MG63 (cell line): ENCODE results near the gene PUM1. TPM values are rescaled to one million over a fixed set of nuclear protein-coding genes. Genes with fewer than 3 reads are reported as not detected.
"Not testable (repeated sequence)": the region's sequence is repeated elsewhere in the genome, so short reads cannot be mapped to it uniquely, and the experiment has no call there.

ENCODE experiments used
- DNase-seq: peaks from one replicate; pipeline ENCODE4 v3.0.0-alpha.2; 2020
- H3K27me3 ChIP-seq: fragments of 250-450 bp; sonication (Bioruptor Pico); 2 replicates; pipeline ENCODE4 v1.5.1; 2020; ENCODE audit warnings: mild to moderate bottlenecking, moderate library complexity
- H3K36me3 ChIP-seq: fragments of 250-450 bp; sonication (Bioruptor Pico); 2 replicates; pipeline ENCODE4 v1.5.1; 2020; ENCODE audit warnings: mild to moderate bottlenecking, moderate library complexity
- H3K4me3 ChIP-seq: fragments of 250-450 bp; sonication (Bioruptor Pico); 2 replicates; pipeline ENCODE4 v1.5.1; 2020; ENCODE audit warnings: mild to moderate bottlenecking, moderate library complexity
- H3K9me3 ChIP-seq: fragments of 250-450 bp; sonication (Bioruptor Pico); 2 replicates; pipeline ENCODE4 v1.5.1; 2020; ENCODE audit warnings: mild to moderate bottlenecking, moderate library complexity
- total RNA-seq: library from RNA; depleted of rRNA; stranded (reverse); fragments of >200 nt; shearing (Covaris generic); gene quantifications from 2 replicates; pipeline ENCODE4 v1.2.3, GENCODE V29; 2014; ENCODE audit warnings: low replicate concordance

Gene PUM1
- total RNA-seq, 1 experiment from 2014 or later, result 31.6 TPM

GRCh38 chr1:30965924-30966599 is 99.5 kb downstream of the PUM1 start:
- no peak overlapping the region for H3K4me3 ChIP-seq
- no peaks in the 10 kb centered on the region for H3K27me3 ChIP-seq
- H3K36me3 ChIP-seq, result peaks cover 96% of the 10 kb centered on the region
- no peak for DNase-seq
- H3K9me3 ChIP-seq, result no peaks in the 10 kb centered on the region

GRCh38 chr1:30964706-30965105 is 100.8 kb downstream of the PUM1 start:
- Histone ChIP-seq H3K27me3 (no peaks in the 10 kb centered on the region), H3K36me3 (peaks cover 85% of the 10 kb centered on the region), H3K4me3 (no peak overlapping the region), H3K9me3 (no peaks in the 10 kb centered on the region)
- DNase-seq, result no peak

GRCh38 chr1:30962609-30963508 is 102.7 kb downstream of the PUM1 start:
- no peaks in the 10 kb centered on the region for H3K9me3 ChIP-seq
- no peak for DNase-seq
- H3K36me3 ChIP-seq, result peaks cover 86% of the 10 kb centered on the region
- H3K27me3 ChIP-seq, result no peaks in the 10 kb centered on the region
- no peak overlapping the region for H3K4me3 ChIP-seq

GRCh38 chr1:30957560-30958222 is 107.8 kb downstream of the PUM1 start:
- Histone ChIP-seq H3K27me3 (no peaks in the 10 kb centered on the region), H3K9me3 (no peaks in the 10 kb centered on the region), H3K36me3 (peaks cover 71% of the 10 kb centered on the region), H3K4me3 (no peak overlapping the region)
- no peak for DNase-seq

GRCh38 chr1:30955448-30956015 is 110.0 kb downstream of the PUM1 start:
- no peak for DNase-seq
- Histone ChIP-seq H3K36me3 (peaks cover 75% of the 10 kb centered on the region), H3K27me3 (no peaks in the 10 kb centered on the region), H3K9me3 (no peaks in the 10 kb centered on the region), H3K4me3 (no peak overlapping the region)

- DNase-seq, result no peak
- no peak overlapping the region for H3K4me3 ChIP-seq
- no peaks in the 10 kb centered on the region for H3K9me3 ChIP-seq
- peaks cover 78% of the 10 kb centered on the region for H3K36me3 ChIP-seq
- H3K27me3 ChIP-seq, result no peaks in the 10 kb centered on the region
Observed at GRCh38 chr1:30953685-30954084, 111.8 kb downstream of the PUM1 start.

GRCh38 chr1:30952098-30952497 is 113.4 kb downstream of the PUM1 start:
- Histone ChIP-seq H3K27me3 (no peaks in the 10 kb centered on the region), H3K4me3 (no peak overlapping the region), H3K9me3 (no peaks in the 10 kb centered on the region), H3K36me3 (peaks cover 78% of the 10 kb centered on the region)
- no peak for DNase-seq

GRCh38 chr1:30950700-30951099 is 114.8 kb downstream of the PUM1 start:
- H3K27me3 ChIP-seq, result no peaks in the 10 kb centered on the region
- no peak overlapping the region for H3K4me3 ChIP-seq
- H3K36me3 ChIP-seq, result peaks cover 75% of the 10 kb centered on the region
- no peaks in the 10 kb centered on the region for H3K9me3 ChIP-seq
- no peak for DNase-seq

- Histone ChIP-seq H3K9me3 (no peaks in the 10 kb centered on the region), H3K27me3 (no peaks in the 10 kb centered on the region), H3K4me3 (no peak overlapping the region), H3K36me3 (peaks cover 82% of the 10 kb centered on the region)
- no peak for DNase-seq
Observed at GRCh38 chr1:30950053-30950452, 115.5 kb downstream of the PUM1 start.

GRCh38 chr1:30949487-30949838 is 116.1 kb downstream of the PUM1 start:
- peaks cover 84% of the 10 kb centered on the region for H3K36me3 ChIP-seq
- H3K27me3 ChIP-seq, DNase-seq, H3K9me3 ChIP-seq, H3K4me3 ChIP-seq: not testable (repeated sequence)

GRCh38 chr1:30948813-30949486 is 116.6 kb downstream of the PUM1 start:
- not testable (repeated sequence) for H3K4me3 ChIP-seq, DNase-seq, H3K9me3 ChIP-seq, H3K27me3 ChIP-seq
- H3K36me3 ChIP-seq, result peaks cover 84% of the 10 kb centered on the region

- Histone ChIP-seq H3K36me3 (peaks cover 84% of the 10 kb centered on the region), H3K9me3 (no peaks in the 10 kb centered on the region)
Observed at GRCh38 chr1:30948278-30948677, 117.2 kb downstream of the PUM1 start.

GRCh38 chr1:30947212-30947611 is 118.3 kb downstream of the PUM1 start:
- Histone ChIP-seq H3K9me3 (no peaks in the 10 kb centered on the region), H3K27me3 (no peaks in the 10 kb centered on the region), H3K36me3 (peaks cover 86% of the 10 kb centered on the region), H3K4me3 (no peak overlapping the region)
- DNase-seq, result no peak

More at GRCh38 chr1:30948278-30948677, 117.2 kb downstream of the PUM1 start:
- no peak for DNase-seq
- Histone ChIP-seq H3K27me3 (no peaks in the 10 kb centered on the region), H3K4me3 (no peak overlapping the region)

- no peaks in the 10 kb centered on the region for H3K9me3 ChIP-seq
- H3K27me3 ChIP-seq, result no peaks in the 10 kb centered on the region
- H3K36me3 ChIP-seq, result peaks cover 85% of the 10 kb centered on the region
- H3K4me3 ChIP-seq, result no peak overlapping the region
- no peak for DNase-seq
Observed at GRCh38 chr1:30942326-30942963, 123.1 kb downstream of the PUM1 start.

- no peaks in the 10 kb centered on the region for H3K27me3 ChIP-seq
- H3K9me3 ChIP-seq, result no peaks in the 10 kb centered on the region
- H3K36me3 ChIP-seq, result peaks cover 89% of the 10 kb centered on the region
- no peak for DNase-seq
- H3K4me3 ChIP-seq, result no peak overlapping the region
Observed at GRCh38 chr1:30940541-30940940, 125.0 kb downstream of the PUM1 start.

- no peaks in the 10 kb centered on the region for H3K9me3 ChIP-seq
- no peak for DNase-seq
- H3K4me3 ChIP-seq, result no peak overlapping the region
- no peaks in the 10 kb centered on the region for H3K27me3 ChIP-seq
- peaks cover 83% of the 10 kb centered on the region for H3K36me3 ChIP-seq
Observed at GRCh38 chr1:30936541-30937171, 128.9 kb downstream of the PUM1 start.
